ENCODE data around the gene ZNF536.

DNA sequence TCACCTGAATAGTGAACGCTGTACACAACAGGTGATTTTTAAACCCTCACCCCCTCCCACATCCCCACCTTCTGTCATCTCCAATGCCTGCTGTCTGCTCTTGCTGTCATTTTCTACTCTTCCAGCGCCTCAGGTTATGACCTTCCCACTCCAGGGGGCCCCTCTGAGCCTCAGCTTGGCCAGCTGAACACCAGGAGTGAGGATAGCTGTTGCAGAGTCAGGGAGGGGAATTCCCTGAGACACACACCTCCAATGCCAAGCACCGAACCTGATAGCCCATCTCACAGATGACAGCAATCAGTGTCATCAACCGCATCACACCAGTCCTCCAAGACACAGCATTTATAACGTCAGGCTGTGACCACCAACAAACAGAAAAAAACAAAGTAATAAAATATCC lies 193.5 kb downstream of the ZNF536 start:
- TF ChIP-seq, protein P1, sequence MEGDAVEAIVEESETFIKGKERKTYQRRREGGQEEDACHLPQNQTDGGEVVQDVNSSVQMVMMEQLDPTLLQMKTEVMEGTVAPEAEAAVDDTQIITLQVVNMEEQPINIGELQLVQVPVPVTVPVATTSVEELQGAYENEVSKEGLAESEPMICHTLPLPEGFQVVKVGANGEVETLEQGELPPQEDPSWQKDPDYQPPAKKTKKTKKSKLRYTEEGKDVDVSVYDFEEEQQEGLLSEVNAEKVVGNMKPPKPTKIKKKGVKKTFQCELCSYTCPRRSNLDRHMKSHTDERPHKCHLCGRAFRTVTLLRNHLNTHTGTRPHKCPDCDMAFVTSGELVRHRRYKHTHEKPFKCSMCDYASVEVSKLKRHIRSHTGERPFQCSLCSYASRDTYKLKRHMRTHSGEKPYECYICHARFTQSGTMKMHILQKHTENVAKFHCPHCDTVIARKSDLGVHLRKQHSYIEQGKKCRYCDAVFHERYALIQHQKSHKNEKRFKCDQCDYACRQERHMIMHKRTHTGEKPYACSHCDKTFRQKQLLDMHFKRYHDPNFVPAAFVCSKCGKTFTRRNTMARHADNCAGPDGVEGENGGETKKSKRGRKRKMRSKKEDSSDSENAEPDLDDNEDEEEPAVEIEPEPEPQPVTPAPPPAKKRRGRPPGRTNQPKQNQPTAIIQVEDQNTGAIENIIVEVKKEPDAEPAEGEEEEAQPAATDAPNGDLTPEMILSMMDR (IDR thresholded peaks at IDR 0.05; ENCODE audit: low read depth, low read length) = no peak
- no peak for TF ChIP-seq POLR2A (IDR thresholded peaks at IDR 0.05; ENCODE audit: extremely low read depth, insufficient read length)
